SK-N-SH treated with all-trans-retinoic acid at 6 μM for 48 hours (cell line): ENCODE measurements around the gene STS.

Experiments used
- ATAC-seq: fragments of 200-7000 bp; cut with Tn5 transposase; 3 replicates; pipeline ENCODE4 v1.9.1; 2020; ENCODE audit warnings: mild to moderate bottlenecking, moderate library complexity
- ARNTL ChIP-seq: fragments of 450-650 bp; formaldehyde crosslinking; IDR thresholded peaks from 2 replicates; pipeline ENCODE4 v1.5.0; 2020; ENCODE audit warnings: low read depth, mild to moderate bottlenecking, moderate library complexity, borderline replicate concordance
- CSRNP3 ChIP-seq: fragments of 250-450 bp; sonication (Bioruptor Pico); IDR thresholded peaks from 2 replicates; pipeline ENCODE4 v1.5.1; 2021; ENCODE audit warnings: mild to moderate bottlenecking, moderate library complexity
- ESRRG ChIP-seq: fragments of 250-450 bp; sonication (Bioruptor Pico); IDR thresholded peaks from 2 replicates; pipeline ENCODE4 v1.6.1; 2021; ENCODE audit warnings: mild to moderate bottlenecking
- GLIS3 ChIP-seq: fragments of 250-450 bp; sonication (Bioruptor Pico); IDR thresholded peaks from 2 replicates; pipeline ENCODE4 v1.5.0; 2020; ENCODE audit warnings: mild to moderate bottlenecking, moderate library complexity
- ISL1 ChIP-seq: fragments of 250-450 bp; sonication (Bioruptor Pico); IDR thresholded peaks from 2 replicates; pipeline ENCODE4 v2.1.2; 2022; ENCODE audit warnings: mild to moderate bottlenecking, moderate library complexity
- OSR1 ChIP-seq: fragments of 250-450 bp; sonication (Bioruptor Pico); IDR thresholded peaks from 2 replicates; pipeline ENCODE4 v1.8.0; 2022; ENCODE audit warnings: moderate library complexity, mild to moderate bottlenecking, inconsistent platforms
- PPARA ChIP-seq: fragments of 250-450 bp; sonication (Bioruptor Pico); IDR thresholded peaks from 2 replicates; pipeline ENCODE4 v1.5.0; 2020; ENCODE audit warnings: mild to moderate bottlenecking, borderline replicate concordance
- RARB ChIP-seq: fragments of 250-450 bp; sonication (Bioruptor Pico); IDR thresholded peaks from 2 replicates; pipeline ENCODE4 v1.8.0; 2021; ENCODE audit warnings: mild to moderate bottlenecking, moderate library complexity
- SNAI2 ChIP-seq: fragments of 250-450 bp; sonication (Bioruptor Pico); IDR thresholded peaks from 2 replicates; pipeline ENCODE4 v1.5.0; 2020; ENCODE audit warnings: mild to moderate bottlenecking, moderate library complexity
- TOX ChIP-seq: fragments of 250-450 bp; sonication (Bioruptor Pico); IDR thresholded peaks from 2 replicates; pipeline ENCODE4 v1.8.0; 2021; ENCODE audit warnings: mild to moderate bottlenecking, moderate library complexity, borderline replicate concordance
- TSHZ2 ChIP-seq: fragments of 250-450 bp; sonication (Bioruptor Pico); IDR thresholded peaks from 2 replicates; pipeline ENCODE4 v1.5.0; 2020; ENCODE audit warnings: mild to moderate bottlenecking, moderate library complexity
- ZC3H10 ChIP-seq: fragments of 250-450 bp; sonication (Bioruptor Pico); IDR thresholded peaks from 2 replicates; pipeline ENCODE4 v1.5.1; 2021; ENCODE audit warnings: mild to moderate bottlenecking, moderate library complexity
- ZFP3 ChIP-seq: fragments of 250-450 bp; sonication (Bioruptor Pico); IDR thresholded peaks from 2 replicates; pipeline ENCODE4 v1.5.0; 2020; ENCODE audit warnings: mild to moderate bottlenecking, moderate library complexity
- ZFP30 ChIP-seq: fragments of 450-650 bp; formaldehyde crosslinking; IDR thresholded peaks from 2 replicates; pipeline ENCODE4 v1.5.0; 2022; ENCODE audit warnings: mild to moderate bottlenecking, moderate library complexity
- ZNF565 ChIP-seq: fragments of 450-650 bp; formaldehyde crosslinking; conservative IDR thresholded peaks from 2 replicates; pipeline ENCODE4 v1.5.0; 2020; ENCODE audit warnings: low read depth, mild to moderate bottlenecking, moderate library complexity
- ZNF70 ChIP-seq: fragments of 450-650 bp; formaldehyde crosslinking; IDR thresholded peaks from 2 replicates; pipeline ENCODE4 v1.5.0; 2020; ENCODE audit warnings: mild to moderate bottlenecking, moderate library complexity
- ZNF8 ChIP-seq: fragments of 450-650 bp; formaldehyde crosslinking; IDR thresholded peaks from 2 replicates; pipeline ENCODE4 v1.5.0; 2020; ENCODE audit warnings: mild to moderate bottlenecking, moderate library complexity
- TF ChIP-seq, protein P1 (sequence below): fragments of 250-450 bp; sonication (Bioruptor Pico); IDR thresholded peaks from 2 replicates; pipeline ENCODE4 v1.8.0; 2020; ENCODE audit warnings: mild to moderate bottlenecking, moderate library complexity, borderline replicate concordance
- TF ChIP-seq, protein P2 (sequence below): fragments of 250-450 bp; sonication (Bioruptor Pico); IDR thresholded peaks from 2 replicates; pipeline ENCODE4 v1.8.0; 2021; ENCODE audit warnings: low read depth, mild to moderate bottlenecking, moderate library complexity, borderline replicate concordance

Gene STS

DNA sequence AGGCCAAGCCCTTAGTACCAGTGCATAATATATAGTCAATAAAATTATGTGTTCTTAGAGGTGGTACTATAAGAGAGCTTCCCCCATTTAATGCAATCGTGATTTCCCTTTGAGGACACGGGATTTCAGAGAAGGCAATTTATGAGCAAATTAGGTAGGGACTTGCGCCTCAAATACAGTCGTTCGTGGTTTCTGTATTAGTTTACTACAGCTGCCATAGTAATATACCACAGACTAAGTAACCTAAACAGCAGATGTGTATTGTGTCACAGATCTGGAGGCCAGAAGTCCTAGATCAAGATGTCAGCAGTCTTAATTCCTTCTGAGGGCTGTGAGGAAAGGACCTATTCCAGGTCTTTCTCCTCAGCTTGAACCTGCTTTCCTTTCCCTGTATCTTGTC, 1.9 kb downstream of the STS start:
- TF ChIP-seq ZC3H10 (no peak), TOX (CRISPR knock-in tag) (no peak), ZNF8 (CRISPR knock-in tag) (no peak), SNAI2 (CRISPR knock-in tag) (no peak)
- TF ChIP-seq, protein P1, sequence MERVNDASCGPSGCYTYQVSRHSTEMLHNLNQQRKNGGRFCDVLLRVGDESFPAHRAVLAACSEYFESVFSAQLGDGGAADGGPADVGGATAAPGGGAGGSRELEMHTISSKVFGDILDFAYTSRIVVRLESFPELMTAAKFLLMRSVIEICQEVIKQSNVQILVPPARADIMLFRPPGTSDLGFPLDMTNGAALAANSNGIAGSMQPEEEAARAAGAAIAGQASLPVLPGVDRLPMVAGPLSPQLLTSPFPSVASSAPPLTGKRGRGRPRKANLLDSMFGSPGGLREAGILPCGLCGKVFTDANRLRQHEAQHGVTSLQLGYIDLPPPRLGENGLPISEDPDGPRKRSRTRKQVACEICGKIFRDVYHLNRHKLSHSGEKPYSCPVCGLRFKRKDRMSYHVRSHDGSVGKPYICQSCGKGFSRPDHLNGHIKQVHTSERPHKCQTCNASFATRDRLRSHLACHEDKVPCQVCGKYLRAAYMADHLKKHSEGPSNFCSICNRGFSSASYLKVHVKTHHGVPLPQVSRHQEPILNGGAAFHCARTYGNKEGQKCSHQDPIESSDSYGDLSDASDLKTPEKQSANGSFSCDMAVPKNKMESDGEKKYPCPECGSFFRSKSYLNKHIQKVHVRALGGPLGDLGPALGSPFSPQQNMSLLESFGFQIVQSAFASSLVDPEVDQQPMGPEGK (CRISPR knock-in tag) = no peak

DNA sequence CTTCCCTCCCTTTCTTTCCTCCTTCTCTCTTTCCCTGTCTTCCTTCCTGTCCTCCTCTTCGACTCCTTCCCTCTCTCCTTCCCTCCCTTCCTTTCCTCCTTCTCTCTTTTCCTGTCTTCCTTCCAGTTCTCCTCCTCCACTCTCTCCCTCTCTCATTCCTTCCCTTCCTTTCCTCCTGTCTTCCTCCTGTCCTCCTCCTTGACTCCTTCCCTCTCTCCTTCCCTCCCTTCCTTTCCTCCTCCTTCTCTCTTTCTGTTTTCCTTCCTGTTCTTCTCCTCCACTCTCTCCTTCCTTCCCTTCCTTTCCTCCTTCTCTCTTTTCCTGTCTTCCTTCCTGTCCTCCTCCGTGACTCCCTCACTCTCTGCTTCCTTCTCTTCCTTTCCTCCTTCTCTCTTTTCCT, 5.7 kb downstream of the STS start:
- no peak for ATAC-seq

More for the DNA sequence above, 1.9 kb downstream of the STS start:
- ATAC-seq = no peak

DNA sequence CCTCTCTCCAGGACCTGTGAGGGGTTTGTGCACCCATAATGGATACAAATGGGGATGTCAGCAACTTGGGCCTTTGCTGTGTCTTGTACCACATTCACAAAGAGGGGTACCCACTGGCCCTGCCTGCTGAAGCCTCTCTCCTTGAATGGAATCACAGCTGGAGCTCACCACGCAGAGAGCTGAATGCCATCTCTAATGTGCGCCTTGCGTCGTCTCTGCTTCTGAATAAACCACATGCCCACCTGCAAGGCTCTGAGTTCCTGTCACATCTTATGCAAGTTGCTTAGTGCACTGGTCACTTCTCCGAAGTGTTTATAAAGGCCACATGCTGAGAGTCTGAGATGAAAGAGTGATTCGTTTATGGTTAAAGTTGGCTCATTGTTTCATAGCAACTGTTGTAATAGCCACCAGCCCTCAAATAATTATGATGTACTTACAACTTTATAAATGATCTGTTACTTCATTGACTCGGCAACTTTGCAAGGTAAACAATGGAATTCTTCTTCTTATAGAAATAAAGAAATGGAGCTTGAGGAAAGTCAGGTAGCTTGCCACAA, 6.6 kb downstream of the STS start:
- TF ChIP-seq ISL1 (CRISPR knock-in tag) = no peak
- no peak for ATAC-seq

More for the DNA sequence above, 5.7 kb downstream of the STS start:
- TF ChIP-seq, protein P2, sequence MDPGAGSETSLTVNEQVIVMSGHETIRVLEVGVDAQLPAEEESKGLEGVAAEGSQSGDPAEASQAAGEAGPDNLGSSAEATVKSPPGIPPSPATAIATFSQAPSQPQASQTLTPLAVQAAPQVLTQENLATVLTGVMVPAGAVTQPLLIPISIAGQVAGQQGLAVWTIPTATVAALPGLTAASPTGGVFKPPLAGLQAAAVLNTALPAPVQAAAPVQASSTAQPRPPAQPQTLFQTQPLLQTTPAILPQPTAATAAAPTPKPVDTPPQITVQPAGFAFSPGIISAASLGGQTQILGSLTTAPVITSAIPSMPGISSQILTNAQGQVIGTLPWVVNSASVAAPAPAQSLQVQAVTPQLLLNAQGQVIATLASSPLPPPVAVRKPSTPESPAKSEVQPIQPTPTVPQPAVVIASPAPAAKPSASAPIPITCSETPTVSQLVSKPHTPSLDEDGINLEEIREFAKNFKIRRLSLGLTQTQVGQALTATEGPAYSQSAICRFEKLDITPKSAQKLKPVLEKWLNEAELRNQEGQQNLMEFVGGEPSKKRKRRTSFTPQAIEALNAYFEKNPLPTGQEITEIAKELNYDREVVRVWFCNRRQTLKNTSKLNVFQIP (CRISPR knock-in tag) = no peak
- no peak for TF ChIP-seq ZFP30
- TF ChIP-seq PPARA (CRISPR knock-in tag) = no peak
- TF ChIP-seq RARB (CRISPR knock-in tag) = no peak
- TF ChIP-seq, protein P1 (CRISPR knock-in tag) = no peak
- no peak for TF ChIP-seq TSHZ2 (CRISPR knock-in tag)
- TF ChIP-seq ISL1 (CRISPR knock-in tag) = no peak
- no peak for TF ChIP-seq GLIS3 (CRISPR knock-in tag)
- TF ChIP-seq OSR1 (CRISPR knock-in tag) = no peak
- no peak for TF ChIP-seq TOX (CRISPR knock-in tag)
- no peak for TF ChIP-seq ZC3H10

DNA sequence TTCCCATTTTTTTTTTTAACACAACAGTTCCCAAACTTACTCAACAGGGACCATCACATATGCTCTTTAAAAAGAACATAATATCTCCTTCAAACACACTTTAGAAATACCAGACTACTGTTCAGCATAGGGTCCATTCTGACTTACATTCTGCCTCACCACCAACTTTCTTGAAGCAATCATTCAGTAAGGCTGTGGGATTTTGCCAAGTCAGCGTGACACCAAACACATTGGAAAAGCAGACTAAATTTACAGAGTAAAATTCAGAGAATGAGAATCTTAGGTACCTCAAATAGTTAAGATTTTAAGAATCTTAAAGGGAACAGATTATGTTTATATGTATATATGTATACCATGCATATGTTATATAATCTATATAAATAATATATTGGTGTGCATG, 7.7 kb downstream of the STS start:
- ATAC-seq = no peak
- TF ChIP-seq, protein P2 (CRISPR knock-in tag) = no peak
- TF ChIP-seq ZNF565 (no peak), ESRRG (CRISPR knock-in tag) (no peak), ARNTL (CRISPR knock-in tag) (no peak), CSRNP3 (no peak), OSR1 (CRISPR knock-in tag) (no peak), TOX (CRISPR knock-in tag) (no peak), RARB (CRISPR knock-in tag) (no peak), ZFP30 (no peak), ZFP3 (CRISPR knock-in tag) (no peak), ZNF70 (CRISPR knock-in tag) (no peak), SNAI2 (CRISPR knock-in tag) (no peak), TSHZ2 (CRISPR knock-in tag) (no peak), ZC3H10 (no peak)
